ENCODE results near the gene TAS2R30.
A peak's percentile ranks its signal among the peaks of the same experiment; 100 is the strongest.

TAS2R30 gene

GRCh38 chr12:11134305-11134704, at the start of gene TAS2R30:
TSS of gene TAS2R30 (minus strand) at chr12:11134644. CDS start at chr12:11134244, 400 bp downstream.
- no peak for DNase-seq (ENCODE audit: low spot score)

GRCh38 chr12:11183011-11183410, 48.6 kb upstream of the TAS2R30 start:
- no peak for DNase-seq (ENCODE audit: low spot score)

GRCh38 chr12:11182529-11182928, 48.1 kb upstream of the TAS2R30 start:
- no peak for DNase-seq (ENCODE audit: low spot score)

- DNase-seq (ENCODE audit: low spot score): no peak
These were observed 43.8 kb upstream of the TAS2R30 start for GRCh38 chr12:11178250-11178649.

GRCh38 chr12:11174022-11174421, 39.6 kb upstream of the TAS2R30 start:
- no peak for DNase-seq (ENCODE audit: low spot score)

GRCh38 chr12:11171969-11172675, 37.7 kb upstream of the TAS2R30 start:
- no peak for DNase-seq (ENCODE audit: low spot score)

- DNase-seq (ENCODE audit: low spot score): peak; percentile 82
These were observed 36.9 kb upstream of the TAS2R30 start, which contains the start of gene SMIM10L1 for GRCh38 chr12:11171145-11171968. TSS of gene SMIM10L1 (plus strand) at chr12:11171194. CDS start at chr12:11171357, 163 bp downstream.

GRCh38 chr12:11170810-11171144, 36.3 kb upstream of the TAS2R30 start:
- DNase-seq (ENCODE audit: low spot score): no peak

- DNase-seq (ENCODE audit: low spot score): no peak
These were observed 31.9 kb upstream of the TAS2R30 start for GRCh38 chr12:11166300-11166699.

GRCh38 chr12:11164384-11164783, 29.9 kb upstream of the TAS2R30 start:
- no peak for DNase-seq (ENCODE audit: low spot score)

- no peak for DNase-seq (ENCODE audit: low spot score)
These were observed 28.1 kb upstream of the TAS2R30 start for GRCh38 chr12:11162502-11162901.

GRCh38 chr12:11158885-11159444, 24.5 kb upstream of the TAS2R30 start:
- no peak for DNase-seq (ENCODE audit: low spot score)

GRCh38 chr12:11154400-11154925, 20.0 kb upstream of the TAS2R30 start:
- no peak for DNase-seq (ENCODE audit: low spot score)

GRCh38 chr12:11152725-11153124, 18.3 kb upstream of the TAS2R30 start:
- DNase-seq (ENCODE audit: low spot score): no peak

GRCh38 chr12:11150832-11151231, 16.4 kb upstream of the TAS2R30 start:
- no peak for DNase-seq (ENCODE audit: low spot score)

- DNase-seq (ENCODE audit: low spot score): no peak
These were observed 13.0 kb upstream of the TAS2R30 start for GRCh38 chr12:11147420-11147819.

GRCh38 chr12:11144297-11144696, 9.9 kb upstream of the TAS2R30 start:
- no peak for DNase-seq (ENCODE audit: low spot score)

- no peak for DNase-seq (ENCODE audit: low spot score)
These were observed 8.9 kb upstream of the TAS2R30 start for GRCh38 chr12:11143352-11143751.

GRCh38 chr12:11136075-11136474, 1.6 kb upstream of the TAS2R30 start:
- no peak for DNase-seq (ENCODE audit: low spot score)

GRCh38 chr12:11133816-11134215, 628 bp downstream of the TAS2R30 start:
- no peak for DNase-seq (ENCODE audit: low spot score)

- DNase-seq (ENCODE audit: low spot score): no peak
These were observed 1.3 kb downstream of the TAS2R30 start for GRCh38 chr12:11133162-11133561.

- DNase-seq (ENCODE audit: low spot score): no peak
These were observed 3.4 kb downstream of the TAS2R30 start for GRCh38 chr12:11130999-11131398.

GRCh38 chr12:11130382-11130781, 4.1 kb downstream of the TAS2R30 start:
- DNase-seq (ENCODE audit: low spot score): no peak

Data from hepatic stellate cell (primary cell).